Epithelial cell of esophagus (primary cell): ENCODE data around the gene ESM1.

Experiments
- DNase-seq: peaks from one replicate; pipeline ENCODE4 v3.0.0; 2010; ENCODE audit warnings: low read depth
- H3K4me3 ChIP-seq: 2 replicates; pipeline ENCODE4 v1.5.1; 2011; ENCODE audit warnings: mild to moderate bottlenecking, low read length, control low read depth
- CTCF ChIP-seq: IDR thresholded peaks from 2 replicates; pipeline ENCODE4 v1.5.1; 2011; ENCODE audit warnings: low read depth, mild to moderate bottlenecking, low read length, control low read depth, inconsistent platforms; ENCODE audit not compliant: insufficient read depth; ENCODE audit errors: missing control alignments

Gene ESM1

GRCh38 chr5:54985301-54986268, at the start of gene ESM1:
Gene ESM1 (minus strand): TSS chr5:54985593. CDS start chr5:54985517, 76 bp downstream.
- peak within 1 kb of the TSS; percentile 9 for H3K4me3 ChIP-seq
- peak; percentile 1 for TF ChIP-seq CTCF
- peak; percentile 85 for DNase-seq

- no peak overlapping the region for H3K4me3 ChIP-seq
- DNase-seq: no peak
- TF ChIP-seq CTCF: no peak
Measured at GRCh38 chr5:55033568-55033967, 48.2 kb upstream of the ESM1 start.

GRCh38 chr5:55031492-55031891, 46.1 kb upstream of the ESM1 start:
- no peak overlapping the region for H3K4me3 ChIP-seq
- no peak for DNase-seq
- TF ChIP-seq CTCF: no peak

- DNase-seq: no peak
- no peak for TF ChIP-seq CTCF
- no peak overlapping the region for H3K4me3 ChIP-seq
Measured at GRCh38 chr5:55030676-55031369, 45.4 kb upstream of the ESM1 start.

GRCh38 chr5:55030220-55030619, 44.8 kb upstream of the ESM1 start:
- no peak for TF ChIP-seq CTCF
- H3K4me3 ChIP-seq: no peak overlapping the region
- DNase-seq: no peak

- no peak overlapping the region for H3K4me3 ChIP-seq
- no peak for DNase-seq
- TF ChIP-seq CTCF: no peak
Measured at GRCh38 chr5:55027595-55027994, 42.2 kb upstream of the ESM1 start.
